WI38 (cell line): Measurements from ENCODE around the gene MUC5B.
"Not testable (repeated sequence)": the region's sequence is repeated elsewhere in the genome, so short reads cannot be mapped to it uniquely, and the experiment has no call there.

Experiments
- H3K4me3 ChIP-seq: 2 replicates; pipeline ENCODE4 v1.5.1; 2011; ENCODE audit warnings: low read depth, mild to moderate bottlenecking, control low read depth, low read length
- TF ChIP-seq, protein P1 (sequence below): IDR thresholded peaks from 2 replicates; pipeline ENCODE4 v1.5.1; 2012; ENCODE audit warnings: low read depth, mild to moderate bottlenecking, control low read depth, low read length

The MUC5B gene

DNA sequence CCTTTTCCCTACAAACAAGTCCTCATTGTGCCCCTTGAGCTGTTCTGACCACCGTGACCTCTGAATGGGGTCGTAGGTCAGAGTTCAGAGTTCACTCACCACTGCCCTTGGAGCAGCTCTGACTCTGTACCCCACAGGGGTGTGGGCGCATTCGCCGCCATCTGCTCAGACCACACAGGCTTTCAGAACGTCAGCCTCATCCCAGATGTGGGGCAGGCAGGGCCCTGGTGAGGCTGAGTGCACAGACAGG is 14.8 kb upstream of the MUC5B start:
- TF ChIP-seq, protein P1, sequence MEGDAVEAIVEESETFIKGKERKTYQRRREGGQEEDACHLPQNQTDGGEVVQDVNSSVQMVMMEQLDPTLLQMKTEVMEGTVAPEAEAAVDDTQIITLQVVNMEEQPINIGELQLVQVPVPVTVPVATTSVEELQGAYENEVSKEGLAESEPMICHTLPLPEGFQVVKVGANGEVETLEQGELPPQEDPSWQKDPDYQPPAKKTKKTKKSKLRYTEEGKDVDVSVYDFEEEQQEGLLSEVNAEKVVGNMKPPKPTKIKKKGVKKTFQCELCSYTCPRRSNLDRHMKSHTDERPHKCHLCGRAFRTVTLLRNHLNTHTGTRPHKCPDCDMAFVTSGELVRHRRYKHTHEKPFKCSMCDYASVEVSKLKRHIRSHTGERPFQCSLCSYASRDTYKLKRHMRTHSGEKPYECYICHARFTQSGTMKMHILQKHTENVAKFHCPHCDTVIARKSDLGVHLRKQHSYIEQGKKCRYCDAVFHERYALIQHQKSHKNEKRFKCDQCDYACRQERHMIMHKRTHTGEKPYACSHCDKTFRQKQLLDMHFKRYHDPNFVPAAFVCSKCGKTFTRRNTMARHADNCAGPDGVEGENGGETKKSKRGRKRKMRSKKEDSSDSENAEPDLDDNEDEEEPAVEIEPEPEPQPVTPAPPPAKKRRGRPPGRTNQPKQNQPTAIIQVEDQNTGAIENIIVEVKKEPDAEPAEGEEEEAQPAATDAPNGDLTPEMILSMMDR: no peak
- no peak overlapping the region for H3K4me3 ChIP-seq

DNA sequence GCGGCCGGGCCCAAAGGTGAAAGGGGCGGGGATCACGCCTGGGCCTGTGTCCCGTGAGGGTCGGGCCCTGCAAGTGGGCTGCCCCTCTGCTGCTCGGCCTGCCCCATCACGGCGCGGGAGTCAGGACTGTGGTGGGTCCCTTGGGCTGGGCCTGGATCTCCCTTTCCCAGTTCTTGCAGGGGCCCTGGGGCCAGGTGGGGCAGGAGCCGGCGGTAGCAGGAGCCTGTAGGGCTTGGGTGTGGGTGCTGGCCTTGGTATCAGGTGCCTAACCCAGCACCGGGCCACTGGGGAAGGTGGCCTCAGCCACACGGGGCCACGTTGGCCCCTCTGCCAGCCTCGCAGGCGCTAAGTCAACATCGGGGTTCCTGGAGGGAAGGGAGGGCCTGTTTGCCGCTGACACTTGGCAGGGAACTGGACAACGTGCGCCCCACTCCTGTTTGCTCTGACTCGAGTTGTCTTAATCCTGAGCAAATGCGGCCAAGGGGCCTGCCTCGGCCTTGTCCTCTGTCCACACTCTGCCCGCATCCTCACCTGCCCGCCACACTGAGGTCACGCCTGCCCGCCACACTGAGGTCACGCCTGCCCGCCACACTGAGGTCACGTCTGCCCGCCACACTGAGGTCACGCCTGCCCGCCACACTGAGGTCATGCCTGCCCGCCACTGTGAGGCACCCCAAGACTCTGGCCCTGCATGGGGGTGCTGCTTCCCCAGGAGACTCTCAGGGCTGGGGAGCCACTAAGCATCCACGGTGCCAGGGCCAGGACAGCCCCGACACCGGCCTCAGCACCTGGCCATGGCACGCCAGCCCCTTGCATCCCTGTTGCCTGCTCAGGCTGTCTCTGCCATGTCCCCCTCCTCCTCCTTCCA is 14.2 kb upstream of the MUC5B start:
- TF ChIP-seq, protein P1: no peak
- H3K4me3 ChIP-seq: no peak overlapping the region

DNA sequence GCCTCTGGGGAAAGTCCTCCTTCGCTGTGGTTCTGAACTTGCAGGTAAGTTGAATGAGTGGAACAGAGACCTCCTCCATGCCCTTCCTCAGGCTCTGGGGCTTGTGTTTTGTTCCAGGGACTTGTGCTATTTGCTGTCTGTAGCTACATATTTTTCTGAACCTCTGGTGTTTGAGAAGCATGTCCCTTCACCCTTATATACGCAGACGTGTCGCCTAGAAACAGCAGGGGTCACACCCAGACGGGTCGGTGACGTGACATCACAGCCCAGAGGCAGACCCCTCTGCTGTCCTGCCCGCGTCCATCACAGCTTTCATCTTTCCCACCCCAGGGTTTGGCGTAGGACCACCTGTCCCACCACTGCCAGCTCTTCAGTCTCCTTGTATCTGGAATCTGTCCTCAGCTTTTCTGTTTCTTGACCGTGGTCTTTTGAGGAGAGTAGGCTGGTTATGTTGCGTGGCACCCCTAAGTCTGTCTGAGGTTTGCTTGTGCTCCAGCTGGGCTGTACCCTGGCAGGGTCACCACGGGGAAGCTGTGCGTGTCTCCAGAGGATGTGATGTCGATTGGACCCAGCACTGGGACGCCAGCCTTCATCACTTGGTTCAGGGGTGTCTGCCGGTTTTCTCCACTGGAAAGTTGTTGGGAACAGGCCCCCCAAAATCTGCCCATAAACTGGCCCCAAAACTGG is 13.4 kb upstream of the MUC5B start:
- TF ChIP-seq, protein P1: no peak
- H3K4me3 ChIP-seq: no peak overlapping the region

DNA sequence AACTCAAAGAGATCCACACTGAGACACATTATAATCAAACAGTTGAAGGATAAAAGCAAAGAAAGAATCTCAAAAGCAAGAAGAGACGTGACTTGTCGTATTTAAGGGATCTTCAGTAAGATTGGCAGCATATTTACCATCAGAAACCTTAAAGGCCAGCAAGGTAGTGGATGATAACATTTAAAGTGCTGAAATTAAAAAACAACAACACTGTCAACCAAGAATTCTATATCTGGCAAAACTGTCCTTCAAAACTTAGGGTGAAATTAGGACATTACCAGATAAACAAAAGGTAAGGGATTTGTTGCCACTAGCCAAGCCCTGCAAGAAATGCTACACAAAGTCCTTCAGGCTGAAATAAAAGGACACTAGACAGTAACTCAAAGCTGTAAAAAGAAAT is 11.0 kb upstream of the MUC5B start:
- TF ChIP-seq, protein P1: no peak
- H3K4me3 ChIP-seq: no peak overlapping the region

DNA sequence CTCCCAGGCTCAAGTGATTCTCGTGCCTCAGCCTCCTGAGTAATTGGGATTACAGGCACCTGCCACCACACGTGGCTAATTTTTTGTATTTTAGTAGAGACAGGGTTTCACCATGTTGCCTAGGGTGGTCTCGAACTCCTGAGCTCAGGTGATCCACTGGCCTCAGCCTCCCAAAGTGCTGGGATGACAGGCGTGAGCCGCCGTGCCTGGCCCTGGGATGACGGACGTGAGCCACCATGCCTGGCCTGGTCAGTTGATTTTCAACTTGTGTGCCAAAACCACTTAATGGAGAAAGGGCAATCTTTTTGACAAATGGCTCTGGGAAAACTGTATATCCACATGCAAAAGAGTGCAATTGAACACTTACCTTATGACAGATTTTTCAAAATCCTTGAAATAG is 7.0 kb upstream of the MUC5B start:
- not testable (repeated sequence) for H3K4me3 ChIP-seq

DNA sequence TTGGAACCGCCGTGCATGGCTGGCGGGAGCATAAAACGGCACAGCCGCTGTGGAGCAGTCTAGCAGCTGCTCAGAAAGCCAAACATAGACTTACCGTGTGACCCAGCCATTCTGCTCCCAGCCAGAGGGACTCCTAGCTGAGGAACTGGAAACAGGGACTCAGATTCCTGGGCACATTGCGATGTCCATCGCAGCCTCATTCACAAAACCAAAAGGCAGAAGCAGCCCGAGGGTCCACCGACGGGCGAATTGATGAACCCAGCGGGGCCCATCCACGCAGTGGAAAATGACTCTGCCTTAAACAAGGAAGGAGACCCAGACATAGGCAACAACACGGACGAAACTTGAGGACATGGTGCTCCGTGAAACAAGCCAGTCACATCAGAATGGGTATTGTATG is 5.7 kb upstream of the MUC5B start:
- TF ChIP-seq, protein P1: no peak

DNA sequence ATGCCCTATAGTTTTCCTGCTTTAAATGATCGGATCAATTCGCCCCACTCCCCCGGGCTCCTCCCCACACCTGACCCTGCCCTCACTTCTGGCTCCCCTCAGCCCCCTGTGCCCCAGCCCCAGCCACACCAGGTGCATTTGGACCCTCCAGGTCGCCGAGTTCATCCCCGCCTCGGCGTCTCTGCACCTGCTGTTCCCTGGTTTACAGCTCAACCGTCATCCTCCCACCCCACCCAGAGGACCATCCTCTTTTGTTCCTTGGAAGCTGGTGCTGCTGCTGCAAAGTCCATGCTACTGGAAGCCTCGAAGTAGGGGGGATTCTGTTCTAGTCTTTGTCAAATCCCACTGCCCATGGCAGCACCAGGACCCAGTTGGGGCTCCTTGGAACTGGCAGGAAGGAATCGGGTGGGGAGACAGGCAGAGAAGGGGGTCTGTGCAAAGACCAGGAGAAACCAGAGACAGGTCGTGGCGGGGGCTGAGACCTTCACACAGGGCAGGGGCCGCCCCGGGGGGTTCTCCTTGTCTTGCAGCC is 4.5 kb upstream of the MUC5B start:
- TF ChIP-seq, protein P1: no peak
- H3K4me3 ChIP-seq: no peak overlapping the region

More for the DNA sequence above, 5.7 kb upstream of the MUC5B start:
- no peak overlapping the region for H3K4me3 ChIP-seq
